SK-N-SH (cell line): ENCODE data around the gene ZBTB37.

Experiments used
- CTCF ChIP-seq: fragments of 200-600 bp; sonication (generic); IDR thresholded peaks from 2 replicates; pipeline ENCODE4 v1.6.1; 2017; ENCODE audit warnings: antibody characterized with exemption, mild to moderate bottlenecking, moderate library complexity
- EZH2phosphoT487 ChIP-seq: fragments of 200-600 bp; sonication (generic); IDR thresholded peaks from 2 replicates; pipeline ENCODE4 v1.6.1; 2017; ENCODE audit warnings: low read depth, mixed run types, mild to moderate bottlenecking, antibody characterized with exemption, moderate library complexity, borderline replicate concordance
- FOXM1 ChIP-seq: IDR thresholded peaks from 2 replicates; pipeline ENCODE4 v1.4.0; 2012; ENCODE audit warnings: low read depth, mild to moderate bottlenecking
- GABPA ChIP-seq: IDR thresholded peaks from 2 replicates; pipeline ENCODE4 v1.4.0; 2012; ENCODE audit warnings: low read depth, mild to moderate bottlenecking
- NRF1 ChIP-seq: IDR thresholded peaks from 2 replicates; pipeline ENCODE4 v1.6.1; 2012; ENCODE audit warnings: low read depth, mild to moderate bottlenecking, low read length
- RAD21 ChIP-seq: IDR thresholded peaks from 2 replicates; pipeline ENCODE4 v1.6.1; 2012; ENCODE audit warnings: mild to moderate bottlenecking, low read length
- SMC3 ChIP-seq: IDR thresholded peaks from 2 replicates; pipeline ENCODE4 v1.6.1; 2012; ENCODE audit warnings: low read depth, low read length, improper control_type of control experiment
- USF1 ChIP-seq: IDR thresholded peaks from 2 replicates; pipeline ENCODE4 v1.4.0; 2012; ENCODE audit warnings: low read depth, borderline replicate concordance
- USF2 ChIP-seq: fragments of 150-350 bp; IDR thresholded peaks from 2 replicates; pipeline ENCODE4 v1.6.1; 2017; ENCODE audit warnings: antibody characterized with exemption, low read length, low read depth, borderline replicate concordance
- YY1 ChIP-seq: IDR thresholded peaks from 2 replicates; pipeline ENCODE4 v1.4.0; 2012; ENCODE audit warnings: low read depth, mild to moderate bottlenecking
- TF ChIP-seq, protein P1 (sequence below): IDR thresholded peaks from 2 replicates; pipeline ENCODE4 v1.6.1; 2012; ENCODE audit warnings: mild to moderate bottlenecking, low read depth, low read length, moderate library complexity

DNA sequence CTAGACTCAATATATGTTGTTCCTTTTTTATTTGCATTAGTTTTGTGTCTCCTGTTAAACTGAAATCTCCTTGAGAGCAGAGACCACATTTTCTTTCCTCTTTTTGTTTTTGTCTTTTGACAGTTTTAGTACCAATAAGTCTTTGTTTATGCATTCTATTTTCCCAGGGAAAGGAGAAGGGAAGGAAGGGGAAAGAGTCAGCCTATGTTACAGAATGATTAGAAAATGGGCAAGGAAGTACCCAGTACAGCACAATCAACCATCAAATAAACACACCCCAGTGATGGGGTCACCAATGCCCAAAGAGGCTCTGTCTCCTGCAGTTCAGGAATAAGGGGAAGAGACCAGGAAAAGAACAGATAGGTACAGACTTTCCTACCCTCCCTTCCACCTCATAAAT is 10.1 kb downstream of the ZBTB37 start:
- TF ChIP-seq CTCF (no peak), FOXM1 (no peak), USF1 (no peak), NRF1 (no peak), RAD21 (no peak), EZH2phosphoT487 (no peak), YY1 (no peak), USF2 (no peak), SMC3 (no peak), GABPA (no peak)
- TF ChIP-seq, protein P1, sequence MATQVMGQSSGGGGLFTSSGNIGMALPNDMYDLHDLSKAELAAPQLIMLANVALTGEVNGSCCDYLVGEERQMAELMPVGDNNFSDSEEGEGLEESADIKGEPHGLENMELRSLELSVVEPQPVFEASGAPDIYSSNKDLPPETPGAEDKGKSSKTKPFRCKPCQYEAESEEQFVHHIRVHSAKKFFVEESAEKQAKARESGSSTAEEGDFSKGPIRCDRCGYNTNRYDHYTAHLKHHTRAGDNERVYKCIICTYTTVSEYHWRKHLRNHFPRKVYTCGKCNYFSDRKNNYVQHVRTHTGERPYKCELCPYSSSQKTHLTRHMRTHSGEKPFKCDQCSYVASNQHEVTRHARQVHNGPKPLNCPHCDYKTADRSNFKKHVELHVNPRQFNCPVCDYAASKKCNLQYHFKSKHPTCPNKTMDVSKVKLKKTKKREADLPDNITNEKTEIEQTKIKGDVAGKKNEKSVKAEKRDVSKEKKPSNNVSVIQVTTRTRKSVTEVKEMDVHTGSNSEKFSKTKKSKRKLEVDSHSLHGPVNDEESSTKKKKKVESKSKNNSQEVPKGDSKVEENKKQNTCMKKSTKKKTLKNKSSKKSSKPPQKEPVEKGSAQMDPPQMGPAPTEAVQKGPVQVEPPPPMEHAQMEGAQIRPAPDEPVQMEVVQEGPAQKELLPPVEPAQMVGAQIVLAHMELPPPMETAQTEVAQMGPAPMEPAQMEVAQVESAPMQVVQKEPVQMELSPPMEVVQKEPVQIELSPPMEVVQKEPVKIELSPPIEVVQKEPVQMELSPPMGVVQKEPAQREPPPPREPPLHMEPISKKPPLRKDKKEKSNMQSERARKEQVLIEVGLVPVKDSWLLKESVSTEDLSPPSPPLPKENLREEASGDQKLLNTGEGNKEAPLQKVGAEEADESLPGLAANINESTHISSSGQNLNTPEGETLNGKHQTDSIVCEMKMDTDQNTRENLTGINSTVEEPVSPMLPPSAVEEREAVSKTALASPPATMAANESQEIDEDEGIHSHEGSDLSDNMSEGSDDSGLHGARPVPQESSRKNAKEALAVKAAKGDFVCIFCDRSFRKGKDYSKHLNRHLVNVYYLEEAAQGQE, result no peak
